GM21528 (cell line): ENCODE measurements around the gene MRPL36.

Experiments
- ATAC-seq: cut with Tn5 transposase; IDR thresholded peaks from one replicate; pipeline ENCODE4 v1.9.1; 2021; ENCODE audit warnings: mild to moderate bottlenecking, moderate library complexity; ENCODE audit not compliant: unreplicated experiment, low FRiP score

Gene MRPL36

GRCh38 chr5:1753490-1753889 is 46.1 kb downstream of the MRPL36 start:
- ATAC-seq = no peak

DNA sequence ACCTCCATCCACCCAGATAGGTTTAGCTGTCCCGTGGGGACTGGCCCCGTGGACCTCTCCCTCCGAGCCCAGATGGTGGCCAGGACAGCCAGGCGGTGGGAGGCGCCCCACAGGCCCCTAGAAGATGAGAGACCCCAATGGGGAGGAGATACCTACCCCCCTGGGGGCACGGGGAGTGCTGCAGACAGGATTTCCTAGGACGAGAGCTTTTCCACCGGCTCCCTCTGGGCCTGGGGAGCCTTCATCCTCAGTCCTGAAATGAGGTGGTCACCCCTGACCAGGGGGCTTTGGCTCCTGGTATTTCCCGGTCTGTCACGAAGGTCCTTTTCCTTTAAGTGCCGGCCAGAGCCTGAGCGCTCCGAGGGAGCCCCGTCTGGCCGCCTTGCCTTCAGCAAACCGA is 46.8 kb downstream of the MRPL36 start:
- no peak for ATAC-seq

DNA sequence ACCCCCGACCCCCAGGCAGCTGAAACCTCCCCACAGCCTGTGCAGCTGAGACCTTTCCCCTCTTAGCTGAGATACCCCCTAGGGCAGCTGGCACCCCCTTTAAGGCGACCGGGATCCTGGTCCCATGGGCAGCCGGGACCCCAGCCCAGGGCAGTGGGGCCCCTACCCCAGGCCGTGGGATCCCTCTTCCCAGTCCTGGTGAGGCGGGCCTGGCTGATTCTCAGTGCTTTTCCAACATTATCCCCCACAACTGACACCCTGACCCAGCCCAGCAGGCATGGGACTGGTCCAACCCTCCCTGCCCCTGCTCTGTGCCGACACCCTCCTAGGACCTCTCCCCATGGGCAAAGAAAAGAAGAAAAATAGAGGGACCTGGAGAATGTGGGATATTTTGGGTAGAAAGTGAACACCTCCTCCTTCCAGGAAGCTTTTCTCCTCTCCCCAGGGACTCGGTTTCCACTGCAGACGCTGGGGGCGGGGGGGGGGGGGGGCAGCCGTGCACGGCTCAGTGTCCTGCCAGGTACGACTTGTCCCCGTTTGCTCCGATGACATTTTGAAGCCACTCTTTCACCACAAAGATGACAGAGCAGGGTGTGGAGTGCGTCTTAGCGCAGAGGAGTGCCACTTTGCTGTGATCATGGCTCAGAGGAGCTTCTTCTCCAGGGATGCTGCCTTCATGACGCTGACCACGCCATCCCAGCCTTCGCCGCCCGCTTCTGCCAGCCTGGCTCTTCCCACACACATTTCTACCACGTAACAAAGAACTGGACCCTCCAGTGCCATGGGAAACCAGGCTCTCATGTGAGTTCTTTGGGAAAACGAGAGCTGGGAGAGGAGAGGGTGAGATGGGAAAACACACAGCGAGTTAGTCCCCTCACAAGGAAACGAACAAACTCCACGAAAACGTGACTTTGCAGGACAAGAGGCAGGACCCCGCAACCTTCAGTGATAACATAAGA is 47.5 kb downstream of the MRPL36 start:
- ATAC-seq = no peak

GRCh38 chr5:1751026-1751863 is 48.4 kb downstream of the MRPL36 start:
- no peak for ATAC-seq

DNA sequence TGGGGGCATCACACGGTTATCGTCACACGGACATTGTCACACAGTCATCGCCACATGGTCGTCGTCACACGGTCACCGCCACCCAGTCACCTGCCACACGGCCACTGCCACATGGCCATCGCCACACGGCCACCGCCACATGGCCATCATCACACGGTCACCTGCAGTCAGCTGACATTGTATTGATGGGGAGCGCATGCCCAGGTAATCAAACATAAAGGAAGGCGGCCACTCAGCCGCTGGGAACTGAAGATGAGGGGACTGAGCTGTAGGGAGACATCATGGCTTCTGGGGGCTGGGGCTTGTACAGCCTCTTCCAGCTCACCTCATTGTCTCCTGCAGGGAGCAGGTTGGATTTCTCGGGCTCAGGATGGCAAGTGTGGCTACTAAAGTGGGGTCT is 49.2 kb downstream of the MRPL36 start:
- no peak for ATAC-seq

GRCh38 chr5:1749346-1750124 is 50.1 kb downstream of the MRPL36 start:
- ATAC-seq = no peak

- no peak for ATAC-seq
Observed at GRCh38 chr5:1748845-1749244, 50.8 kb downstream of the MRPL36 start.
